Measurements from ENCODE around the gene NUTF2.

GRCh38 chr16:67820608-67821259 is 26.0 kb upstream of the NUTF2 start:
- TF ChIP-seq CTCF (IDR thresholded peaks at IDR 0.05; ENCODE audit: low read length), result no peak
- no peak for TF ChIP-seq EZH2 (IDR thresholded peaks at IDR 0.05; ENCODE audit: borderline replicate concordance, low read length)

Data from OCI-LY1 (cell line).